Adrenal gland (tissue), 5 donors: ENCODE data around the gene PACSIN2.
"Not testable (repeated sequence)": the region's sequence is repeated elsewhere in the genome, so short reads cannot be mapped to it uniquely, and the experiment has no call there.

ENCODE experiments used
- CTCF ChIP-seq, 6 experiments: fragments of 450-650 bp in 4 of 6; fragments of 200-600 bp in 2 of 6; sonication (generic) in 1 of 6; IDR thresholded peaks; 1 replicate in 5 of 6; 2 replicates in 1 of 6; pipeline versions ENCODE4 v1.5.1 to v1.8.0; 2016 to 2021; ENCODE audit warnings: antibody characterized with exemption in 6 of 6, mild to moderate bottlenecking in 2 of 6, moderate library complexity in 1 of 6
- POLR2A ChIP-seq, 2 donors: fragments of 450-650 bp; IDR thresholded peaks; one replicate each; pipeline ENCODE4 v1.6.1; 2017; ENCODE audit warnings: antibody characterized with exemption in 2 of 2, mild to moderate bottlenecking in 2 of 2, moderate library complexity in 1 of 2
- donor health status: DM: no; HTN: no; CAD: no.

DNA sequence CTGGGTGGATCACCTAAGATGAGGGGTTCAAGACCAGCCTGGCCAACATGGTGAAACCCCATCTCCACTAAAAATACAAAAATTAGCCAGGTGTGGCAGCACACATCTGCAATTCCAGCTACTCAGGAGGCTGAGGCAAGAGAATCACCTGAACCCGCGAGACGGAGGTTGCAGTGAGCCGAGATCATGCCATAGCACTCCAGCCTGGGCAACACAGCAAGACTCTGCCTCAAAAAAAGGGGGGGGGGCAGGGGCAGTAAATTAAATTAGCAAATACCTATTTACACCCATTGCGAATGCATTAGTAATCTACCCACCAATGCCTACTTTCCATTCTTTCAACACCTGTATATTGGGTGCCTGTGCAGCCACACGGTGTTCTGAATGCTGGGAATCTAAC, 78.3 kb downstream of the PACSIN2 start:
- not testable (repeated sequence) for TF ChIP-seq CTCF, POLR2A (IDR thresholded peaks at IDR 0.05)
